T1000 (cell line): Measurements from ENCODE around the gene DCAF17.
A peak's percentile ranks its signal among the peaks of the same experiment; 100 is the strongest.

Source experiments
- DNase-seq: peaks from one replicate; lab custom pipeline; 2025; ENCODE audit warnings: mixed read lengths; lab: John Stamatoyannopoulos, UW

DCAF17 gene, protein sequence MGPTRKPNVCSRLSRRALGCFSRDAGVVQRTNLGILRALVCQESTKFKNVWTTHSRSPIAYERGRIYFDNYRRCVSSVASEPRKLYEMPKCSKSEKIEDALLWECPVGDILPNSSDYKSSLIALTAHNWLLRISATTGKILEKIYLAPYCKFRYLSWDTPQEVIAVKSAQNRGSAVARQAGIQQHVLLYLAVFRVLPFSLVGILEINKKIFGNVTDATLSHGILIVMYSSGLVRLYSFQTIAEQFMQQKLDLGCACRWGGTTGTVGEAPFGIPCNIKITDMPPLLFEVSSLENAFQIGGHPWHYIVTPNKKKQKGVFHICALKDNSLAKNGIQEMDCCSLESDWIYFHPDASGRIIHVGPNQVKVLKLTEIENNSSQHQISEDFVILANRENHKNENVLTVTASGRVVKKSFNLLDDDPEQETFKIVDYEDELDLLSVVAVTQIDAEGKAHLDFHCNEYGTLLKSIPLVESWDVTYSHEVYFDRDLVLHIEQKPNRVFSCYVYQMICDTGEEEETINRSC

GRCh38 chr2:171434013-171434989 is at the start of gene DCAF17:
Gene DCAF17, plus strand, starts transcription at chr2:171434226. Its CDS starts 352 bp downstream, at chr2:171434578.
- DNase-seq, result peak; percentile 85

GRCh38 chr2:171386627-171387026 is 47.4 kb upstream of the DCAF17 start:
- no peak for DNase-seq

GRCh38 chr2:171387052-171387451 is 47.0 kb upstream of the DCAF17 start:
- DNase-seq, result no peak

DNA sequence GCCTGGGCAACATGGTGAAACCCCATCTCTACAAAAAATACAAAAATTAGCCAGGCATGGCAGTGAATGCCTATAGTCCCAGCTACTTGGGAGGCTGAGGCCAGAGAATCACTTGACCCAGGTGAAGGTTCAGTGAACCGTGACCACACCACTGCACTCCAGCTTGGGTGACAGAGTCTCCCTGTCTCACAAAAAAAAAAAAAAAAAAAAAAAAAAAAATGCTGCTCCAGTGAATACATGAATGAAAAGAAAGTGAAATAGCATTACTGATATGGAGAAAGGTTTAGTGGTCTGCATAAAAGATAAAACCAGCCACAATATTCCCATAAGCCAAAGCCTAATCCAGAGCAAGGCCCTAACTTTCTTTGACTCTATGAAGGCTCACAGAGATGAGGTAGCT is 44.7 kb upstream of the DCAF17 start:
- DNase-seq, result no peak

- DNase-seq, result no peak
Measured at GRCh38 chr2:171389780-171390179, 44.2 kb upstream of the DCAF17 start.

- DNase-seq, result no peak
Measured at GRCh38 chr2:171390941-171391516, 43.0 kb upstream of the DCAF17 start.

DNA sequence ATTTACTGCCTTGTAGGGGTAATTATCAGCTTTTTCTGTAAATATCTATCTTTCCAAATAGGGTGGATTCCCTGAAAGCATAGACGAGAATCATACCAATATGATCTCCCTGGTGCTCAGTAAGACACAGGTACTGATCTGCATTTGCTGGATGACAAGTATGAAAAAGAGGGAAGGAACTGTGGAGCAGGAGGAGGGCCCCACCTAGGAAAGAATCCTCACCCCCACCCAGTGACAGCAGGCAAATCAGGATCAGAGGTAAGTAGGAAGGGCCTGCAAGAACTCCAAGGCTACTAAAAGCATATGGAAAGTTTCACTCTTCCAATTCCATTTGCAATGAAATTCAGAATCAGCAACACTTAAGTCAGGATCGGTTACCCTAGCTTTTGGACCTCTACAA is 42.5 kb upstream of the DCAF17 start:
- no peak for DNase-seq

- DNase-seq, result no peak
Measured at GRCh38 chr2:171393487-171393886, 40.5 kb upstream of the DCAF17 start.

- no peak for DNase-seq
Measured at GRCh38 chr2:171394164-171394740, 39.8 kb upstream of the DCAF17 start.

DNA sequence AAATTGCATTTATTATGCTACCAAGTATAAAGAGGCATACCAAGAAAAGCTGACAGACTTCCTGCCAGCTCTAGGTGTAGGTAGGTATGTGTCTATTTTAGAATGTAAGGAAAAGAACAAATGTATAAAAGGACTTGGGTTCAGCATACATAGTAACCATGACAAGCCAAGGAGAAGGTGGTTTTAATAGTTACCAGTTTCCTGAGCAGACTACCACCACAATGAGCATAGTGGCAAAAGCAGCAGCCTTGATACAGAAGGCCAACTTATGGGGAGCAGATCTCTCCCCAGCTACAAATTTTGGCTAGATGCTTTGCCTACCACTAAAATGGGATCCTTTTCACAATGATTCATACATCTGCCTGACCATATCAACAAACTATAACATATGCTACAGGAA is 34.7 kb upstream of the DCAF17 start:
- no peak for DNase-seq

DNA sequence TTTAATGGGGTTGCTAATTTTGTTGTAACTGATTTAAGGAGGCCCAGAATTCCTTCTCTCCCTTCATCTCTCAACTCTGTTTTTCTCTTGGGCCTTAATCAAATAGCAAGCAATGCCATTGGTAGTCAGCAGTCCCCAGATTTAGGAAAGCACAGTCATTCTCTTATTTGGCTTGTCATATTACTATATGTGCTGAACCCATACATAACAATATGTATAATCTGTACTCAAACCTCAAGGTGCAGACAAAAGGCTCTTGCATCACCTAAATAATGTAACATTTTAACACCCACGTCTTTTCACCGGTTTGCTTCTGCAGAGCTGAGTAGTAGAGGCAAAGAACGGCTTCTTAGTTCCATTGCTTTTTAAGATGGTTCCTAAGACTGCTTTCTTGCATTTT is 33.6 kb upstream of the DCAF17 start:
- no peak for DNase-seq

DNA sequence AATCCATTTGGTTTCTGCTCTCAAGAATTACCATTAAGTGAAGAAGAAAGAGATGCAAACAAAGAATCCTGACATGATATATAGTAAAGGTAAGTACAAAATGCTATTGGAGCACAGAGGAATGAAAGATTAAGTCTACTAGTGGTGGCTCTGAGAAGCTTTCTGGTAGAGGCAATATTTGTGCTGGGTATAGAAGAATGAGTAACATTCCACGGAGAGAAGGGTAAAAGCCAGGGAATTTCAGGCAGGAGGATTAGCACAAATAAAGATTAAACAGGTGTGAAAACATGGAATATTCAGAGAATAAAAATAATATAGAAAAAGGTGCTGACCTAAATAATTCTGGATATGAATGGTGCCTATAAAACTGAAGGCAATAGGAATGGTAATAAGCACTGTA is 32.1 kb upstream of the DCAF17 start:
- DNase-seq, result no peak

DNA sequence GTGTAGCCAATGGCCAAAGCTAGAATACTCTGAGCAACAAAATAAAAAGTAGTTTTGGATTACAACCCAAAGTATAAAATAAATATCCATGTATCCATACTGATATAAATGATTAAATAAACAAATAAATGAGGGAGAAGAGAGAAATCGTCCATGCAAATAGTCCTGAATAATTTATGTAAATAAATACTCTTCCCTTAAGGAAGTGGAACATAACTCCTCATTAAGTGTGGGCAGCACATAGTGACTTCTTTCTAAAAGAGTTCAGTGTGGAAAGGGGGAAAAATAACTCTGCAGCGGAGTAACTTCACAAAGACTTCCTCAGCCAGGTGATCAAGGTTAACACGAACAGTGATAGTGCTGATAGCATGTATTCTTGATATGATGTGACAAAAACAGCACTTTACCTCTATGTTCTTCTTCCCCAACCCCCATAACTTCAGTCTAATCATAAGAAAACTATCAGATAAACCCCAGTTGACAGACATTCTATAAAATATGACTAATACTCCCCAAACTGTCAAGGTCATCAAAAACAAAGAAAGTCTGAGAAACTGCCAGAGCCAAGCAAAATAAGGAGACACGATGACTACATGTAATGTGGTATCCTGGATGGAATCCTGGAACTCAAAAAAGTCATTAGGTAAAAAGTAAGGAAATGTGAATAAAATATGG is 31.0 kb upstream of the DCAF17 start:
- no peak for DNase-seq

DNA sequence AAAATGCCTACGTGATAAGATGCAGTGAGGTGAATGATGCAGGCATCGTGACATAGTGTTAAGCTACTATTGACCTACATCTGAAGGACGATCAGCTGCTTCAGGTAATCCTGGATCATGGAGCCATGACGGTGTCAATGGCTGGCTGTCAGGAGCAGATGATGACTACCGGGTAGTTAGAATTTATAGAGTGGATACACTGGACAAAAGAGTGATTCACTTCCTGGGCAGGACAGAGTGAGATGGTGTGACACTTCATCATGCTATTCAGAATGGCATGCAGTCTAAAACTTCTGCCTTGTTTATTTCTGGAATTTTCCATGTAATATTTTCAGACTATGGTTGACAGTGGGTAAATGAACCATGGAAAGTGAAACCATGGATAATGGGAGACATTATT is 29.8 kb upstream of the DCAF17 start:
- no peak for DNase-seq

- DNase-seq, result no peak
Measured at GRCh38 chr2:171404719-171405118, 29.3 kb upstream of the DCAF17 start.

DNA sequence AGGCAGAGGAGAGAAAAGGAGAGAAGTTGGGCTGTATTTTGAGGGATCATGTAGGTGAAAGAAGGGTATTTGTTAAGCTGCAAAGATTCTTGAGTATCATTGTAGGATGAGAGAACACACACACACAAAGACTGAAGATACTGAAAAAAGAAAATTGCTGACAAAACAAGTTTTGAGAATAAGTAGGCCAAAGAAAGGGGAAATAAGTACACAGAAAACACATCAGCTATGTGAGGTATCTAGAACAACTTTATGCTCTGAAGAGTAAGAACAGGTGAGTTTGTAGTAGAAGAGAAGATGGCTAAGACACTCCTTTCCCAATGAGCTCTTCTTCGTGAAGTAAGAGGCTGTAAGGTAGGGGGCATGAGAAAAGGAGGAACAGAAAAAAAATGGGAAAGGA is 28.5 kb upstream of the DCAF17 start:
- DNase-seq, result no peak

GRCh38 chr2:171406044-171406443 is 28.0 kb upstream of the DCAF17 start:
- no peak for DNase-seq

GRCh38 chr2:171407030-171407675 is 26.9 kb upstream of the DCAF17 start:
- no peak for DNase-seq

- DNase-seq, result no peak
Measured at GRCh38 chr2:171407676-171408044, 26.4 kb upstream of the DCAF17 start.

- DNase-seq, result no peak
Measured at GRCh38 chr2:171409436-171409971, 24.5 kb upstream of the DCAF17 start.

- no peak for DNase-seq
Measured at GRCh38 chr2:171410101-171410500, 23.9 kb upstream of the DCAF17 start.
